Measurements from ENCODE around the gene SLC44A4. TPM values are rescaled to one million over a fixed set of nuclear protein-coding genes. Genes with fewer than 3 reads are reported as not detected.

Gene SLC44A4
- total RNA-seq, 1 donor from 2014 or later: 5.9 TPM

- Histone ChIP-seq H3K4me1 (no peaks in the 10 kb centered on the region), H3K27ac (no peak overlapping the region)
- peak in 1 of 2 donors; percentile 74 for DNase-seq (ENCODE audit: extremely low spot score in 2 of 2)
Measured at GRCh38 chr6:31877125-31877650, 1.6 kb downstream of the SLC44A4 start.

GRCh38 chr6:31876357-31876756 is 2.4 kb downstream of the SLC44A4 start:
- intact Hi-C loops (cut with DNase I): no loop called here
- no peak overlapping the region for H3K4me3 ChIP-seq
- no peaks in the 10 kb centered on the region for H3K9me3 ChIP-seq
- H3K36me3 ChIP-seq: peaks cover 0 to 20% of the 10 kb centered on the region in 2 donors
- H3K4me1 ChIP-seq: no peaks in the 10 kb centered on the region
- TF ChIP-seq POLR2A (IDR thresholded peaks at IDR 0.05) (no peak), POLR2AphosphoS5 (IDR thresholded peaks at IDR 0.05; ENCODE audit: insufficient read depth in 1 of 2, low read depth in 1 of 2) (no peak), CTCF (IDR thresholded peaks at IDR 0.05) (no peak)
- H3K27me3 ChIP-seq: no peaks in the 10 kb centered on the region
- no peak for DNase-seq (ENCODE audit: extremely low spot score in 2 of 2)
- no peak overlapping the region for H3K27ac ChIP-seq

More at GRCh38 chr6:31877125-31877650, 1.6 kb downstream of the SLC44A4 start:
- H3K27me3 ChIP-seq: no peaks in the 10 kb centered on the region
- TF ChIP-seq POLR2A (IDR thresholded peaks at IDR 0.05) (no peak), CTCF (IDR thresholded peaks at IDR 0.05) (no peak), POLR2AphosphoS5 (IDR thresholded peaks at IDR 0.05; ENCODE audit: insufficient read depth in 1 of 2, low read depth in 1 of 2) (no peak)
- H3K4me3 ChIP-seq: no peak overlapping the region
- intact Hi-C loops (cut with DNase I): no loop called here
- H3K36me3 ChIP-seq: peaks cover 0 to 29% of the 10 kb centered on the region in 2 donors
- no peaks in the 10 kb centered on the region for H3K9me3 ChIP-seq

GRCh38 chr6:31875877-31876276 is 2.9 kb downstream of the SLC44A4 start:
- Histone ChIP-seq H3K27me3 (no peaks in the 10 kb centered on the region), H3K9me3 (no peaks in the 10 kb centered on the region), H3K36me3 (peaks cover 0 to 16% of the 10 kb centered on the region in 2 donors), H3K4me1 (peaks cover 3% of the 10 kb centered on the region), H3K27ac (no peak overlapping the region), H3K4me3 (no peak overlapping the region)
- peak in 1 of 2 donors; percentile 82 for DNase-seq (ENCODE audit: extremely low spot score in 2 of 2)
- intact Hi-C loops (cut with DNase I): no loop called here
- TF ChIP-seq POLR2AphosphoS5 (IDR thresholded peaks at IDR 0.05; ENCODE audit: insufficient read depth in 1 of 2, low read depth in 1 of 2) (no peak), CTCF (IDR thresholded peaks at IDR 0.05) (no peak), POLR2A (IDR thresholded peaks at IDR 0.05) (no peak)

- TF ChIP-seq POLR2A (IDR thresholded peaks at IDR 0.05) (no peak), CTCF (IDR thresholded peaks at IDR 0.05) (no peak), POLR2AphosphoS5 (IDR thresholded peaks at IDR 0.05; ENCODE audit: insufficient read depth in 1 of 2, low read depth in 1 of 2) (no peak)
- H3K36me3 ChIP-seq: peaks cover 0 to 7% of the 10 kb centered on the region in 2 donors
- peaks cover 8% of the 10 kb centered on the region for H3K4me1 ChIP-seq
- no peak for DNase-seq (ENCODE audit: extremely low spot score in 2 of 2)
- H3K4me3 ChIP-seq: no peak overlapping the region
- H3K27ac ChIP-seq: no peak overlapping the region
- intact Hi-C loops (cut with DNase I): no loop called here
- H3K27me3 ChIP-seq: no peaks in the 10 kb centered on the region
- H3K9me3 ChIP-seq: no peaks in the 10 kb centered on the region
Measured at GRCh38 chr6:31874836-31875572, 3.8 kb downstream of the SLC44A4 start.

- DNase-seq (ENCODE audit: extremely low spot score in 2 of 2): no peak
- no peak for TF ChIP-seq POLR2AphosphoS5 (IDR thresholded peaks at IDR 0.05; ENCODE audit: insufficient read depth in 1 of 2, low read depth in 1 of 2)
- no peak for TF ChIP-seq POLR2A (IDR thresholded peaks at IDR 0.05)
- TF ChIP-seq CTCF (IDR thresholded peaks at IDR 0.05): no peak
- H3K27ac ChIP-seq: no peak overlapping the region
- no peaks in the 10 kb centered on the region for H3K9me3 ChIP-seq
- no peak overlapping the region for H3K4me3 ChIP-seq
- H3K36me3 ChIP-seq: no peaks in the 10 kb centered on the region
- no peaks in the 10 kb centered on the region for H3K27me3 ChIP-seq
- H3K4me1 ChIP-seq: peaks cover 8% of the 10 kb centered on the region
- intact Hi-C loops (cut with DNase I): no loop called here
Measured at GRCh38 chr6:31874084-31874670, 4.6 kb downstream of the SLC44A4 start.

All from vagina (tissue), 2 donors.